ENCODE data around the gene NABP2. TPM values are rescaled to one million over a fixed set of nuclear protein-coding genes. Genes with fewer than 3 reads are reported as not detected.

The NABP2 gene
- total and polyA plus RNA-seq, 10 of the 15 experiments (the other 5 are each of a cell fraction or from before 2014, with no cell fraction given): 20.7 to 97.9 (median 60.9) TPM

DNA sequence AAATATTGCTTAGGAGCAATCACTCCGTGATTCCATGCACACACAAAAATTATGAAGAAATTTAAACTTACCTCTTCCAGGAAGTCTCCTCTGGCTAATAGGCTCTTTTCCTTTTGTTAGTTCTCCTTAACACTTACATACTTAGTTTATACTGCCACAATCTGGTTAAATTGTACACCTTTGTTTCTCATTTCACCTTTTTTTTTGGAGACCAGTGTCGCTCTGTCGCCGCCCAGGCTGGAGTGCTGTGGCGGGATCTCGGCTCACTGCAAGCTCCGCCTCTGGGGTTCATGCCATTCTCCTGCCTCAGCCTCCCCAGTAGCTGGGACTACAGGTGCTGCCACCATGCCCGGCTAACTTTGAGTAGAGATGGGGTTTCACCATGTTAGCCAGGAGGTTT, 36.2 kb downstream of the NABP2 start:
- Histone ChIP-seq H3K27me3 (replicated peaks in 1 of 2; ENCODE audit: control insufficient read depth in 2 of 2, insufficient read depth in 2 of 2, low read length in 1 of 2) (no peaks in the 10 kb centered on the region), H3K9me3 (replicated peaks; ENCODE audit: control insufficient read depth, insufficient read depth, low read length) (no peaks in the 10 kb centered on the region), H2AFZ (ENCODE audit: control insufficient read depth, low read depth, low read length) (no peak overlapping the region), H3K79me2 (ENCODE audit: control insufficient read depth, insufficient read depth, low read length) (peaks cover 11% of the 10 kb centered on the region), H3K4me3 (no peak overlapping the region), H3K36me3 (ENCODE audit: control insufficient read depth in 2 of 2, insufficient read depth in 2 of 2, low read length in 1 of 2) (peaks cover 1 to 7% of the 10 kb centered on the region in 2 experiments), H3K9ac (ENCODE audit: control insufficient read depth, insufficient read depth, low read length) (no peak overlapping the region), H4K20me1 (ENCODE audit: control insufficient read depth, insufficient read depth) (no peaks in the 10 kb centered on the region), H3K4me1 (ENCODE audit: control insufficient read depth, insufficient read depth, low read length) (peaks cover 7% of the 10 kb centered on the region), H3K4me2 (ENCODE audit: control insufficient read depth, insufficient read depth) (no peak overlapping the region), H3K27ac (ENCODE audit: control insufficient read depth, insufficient read depth) (no peak overlapping the region)
- no TSS peak for BruUV-seq (replicated peaks)
- CTCF ChIA-PET: interaction anchor here (0.9 to 1.4 kb wide), 2 partner anchors 18 to 69 kb away, joined by 3 to 5 read pairs; no protein-coding TSS in a partner anchor
- SMC1A ChIA-PET (ENCODE audit: uncharacterized antibody, unreplicated experiment): no interaction called here
- ATAC-seq (no peak), DNase-seq (ENCODE audit: low read depth, low spot score) (no peak), FAIRE-seq (no peak)
- TF ChIP-seq HSF1 (IDR thresholded peaks at IDR 0.05; ENCODE audit: low read depth, low read length) (no peak), CHD4 (IDR thresholded peaks at IDR 0.05) (no peak), NR2C1 (IDR thresholded peaks at IDR 0.05) (no peak), IKZF2 (IDR thresholded peaks at IDR 0.05) (no peak), RCOR1 (conservative IDR thresholded peaks at IDR 0.05; ENCODE audit: low read depth, low read length) (no peak), TCF12 (IDR thresholded peaks at IDR 0.05; ENCODE audit: low read depth, low read length) (no peak), ZNF592 (IDR thresholded peaks at IDR 0.05) (no peak), SIN3A (IDR thresholded peaks at IDR 0.05; ENCODE audit: low read depth, low read length) (no peak), NFIC (IDR thresholded peaks at IDR 0.05; ENCODE audit: low read depth, low read length) (no peak)
- 86% methylated on average over 8 of the region's 8 CpGs for WGBS (ENCODE audit: insufficient coverage, insufficient replicate concordance, low lambda C conversion rate, missing lambda C conversion rate)
- RAD21 ChIA-PET (ENCODE audit: unreplicated experiment): no interaction called here
- POLR2A ChIA-PET: no interaction called here
- intact Hi-C loops (cut with micrococcal nuclease; ENCODE audit: unreplicated experiment) (loop anchor here (10.0 kb wide), 1 partner anchor 204 kb away; the partner anchor contains the start of gene SPRYD4), in situ Hi-C loops (cut with MboI) (no loop called here)

All from GM12878 (cell line).